Endothelial cell of umbilical vein (primary cell): ENCODE measurements around the gene SNAI3. TPM values are rescaled to one million over a fixed set of nuclear protein-coding genes. Genes with fewer than 3 reads are reported as not detected.

Experiments
- BruUV-seq: library from RNA; stranded (reverse); fragments of 400-500 nt; replicated peaks from 2 replicates; lab custom pipeline; 2021; lab: Mats Ljungman, UMichigan
- CTCF ChIA-PET: fragments of 300-600, 350-600 bp; sonication (Branson Sonifier 250); formaldehyde crosslinking; loops from one replicate; lab custom pipeline; 2021; ENCODE audit warnings: antibody characterized with exemption, inconsistent platforms; lab: Charles Lee
- POLR2A ChIA-PET: fragments of 300-600, 350-600 bp; sonication (Branson Sonifier 250); formaldehyde crosslinking; loops from one replicate; lab custom pipeline; 2021; ENCODE audit warnings: antibody characterized with exemption, inconsistent platforms; lab: Charles Lee
- DNase-seq: peaks from one replicate; pipeline ENCODE4 v3.0.0-alpha.2; 2011; ENCODE audit warnings: low read depth, low spot score
- FAIRE-seq: peaks from 2 replicates; lab custom pipeline; 2011; peaks lifted over from hg19 to GRCh38; lab: Jason Lieb, UNC
- H2AFZ ChIP-seq: 2 replicates; pipeline ENCODE4 v1.6.0; 2012; ENCODE audit warnings: low read depth, low read length, control low read depth, inconsistent platforms
- H3K27ac ChIP-seq: 2 replicates; pipeline ENCODE4 v1.5.1; 2011; ENCODE audit warnings: low read depth, mild to moderate bottlenecking, control low read depth, low read length, moderate library complexity; ENCODE audit not compliant: insufficient read depth
- H3K27me3 ChIP-seq, 2 experiments: 2 replicates each; pipeline versions ENCODE4 v1.6.0 to v1.6.1; 2011; ENCODE audit warnings: low read length in 2 of 2, mixed read lengths in 1 of 2; ENCODE audit not compliant: control insufficient read depth in 2 of 2, insufficient read depth in 2 of 2
- H3K36me3 ChIP-seq, 2 experiments: 2 replicates in 1 of 2; 3 replicates in 1 of 2; pipeline ENCODE4 v1.5.1; 2011; ENCODE audit warnings: low read length in 2 of 2, mild to moderate bottlenecking in 1 of 2, moderate library complexity in 1 of 2; ENCODE audit not compliant: control insufficient read depth in 2 of 2, insufficient read depth in 2 of 2; ENCODE audit errors: extremely low read depth in 1 of 2
- H3K4me1 ChIP-seq: 3 replicates; pipeline ENCODE4 v1.5.1; 2011; ENCODE audit warnings: mild to moderate bottlenecking, low read length; ENCODE audit not compliant: control insufficient read depth, insufficient read depth; ENCODE audit errors: extremely low read depth
- H3K4me2 ChIP-seq: 2 replicates; pipeline ENCODE4 v1.6.1; 2011; ENCODE audit warnings: low read length, control low read depth, mixed read lengths; ENCODE audit not compliant: insufficient read depth
- H3K4me3 ChIP-seq, 3 experiments: fragments of 200-600 bp in 1 of 3; sonication (generic), shearing (Covaris generic) in 1 of 3; replicated peaks in 1 of 3; 2 replicates each; pipeline ENCODE4 v1.5.1; 2011 to 2016; ENCODE audit warnings: control low read depth in 3 of 3, low read length in 3 of 3, mild to moderate bottlenecking in 2 of 3, inconsistent platforms in 1 of 3, low read depth in 1 of 3, moderate library complexity in 1 of 3; ENCODE audit not compliant: insufficient read depth in 1 of 3
- H3K79me2 ChIP-seq: 2 replicates; pipeline ENCODE4 v1.6.0; 2012; ENCODE audit warnings: low read length, inconsistent platforms; ENCODE audit not compliant: control insufficient read depth, insufficient read depth
- H3K9ac ChIP-seq: replicated peaks from 2 replicates; pipeline ENCODE3; 2011; ENCODE audit warnings: low read length, control low read depth; ENCODE audit not compliant: insufficient read depth; ENCODE audit errors: extremely low read depth
- H3K9me1 ChIP-seq: replicated peaks from 3 replicates; pipeline ENCODE4 v1.6.0; 2011; ENCODE audit warnings: mild to moderate bottlenecking, low read length; ENCODE audit not compliant: control insufficient read depth, insufficient read depth; ENCODE audit errors: extremely low read depth
- H3K9me3 ChIP-seq: replicated peaks from 2 replicates; pipeline ENCODE4 v1.5.1; 2012; ENCODE audit warnings: low read length, inconsistent platforms; ENCODE audit not compliant: control insufficient read depth, insufficient read depth
- H4K20me1 ChIP-seq: replicated peaks from 2 replicates; pipeline ENCODE3; 2011; ENCODE audit warnings: mild to moderate bottlenecking, low read length; ENCODE audit not compliant: control insufficient read depth, insufficient read depth; ENCODE audit errors: extremely low read depth
- CTCF ChIP-seq, 2 donors: IDR thresholded peaks; 1 replicate in 1 of 2; 2 replicates in 1 of 2; pipeline ENCODE4 v1.5.1; 2011; ENCODE audit warnings: low read length in 2 of 2, mild to moderate bottlenecking in 2 of 2, moderate library complexity in 2 of 2, control low read depth in 1 of 2, inconsistent platforms in 1 of 2, low read depth in 1 of 2; ENCODE audit not compliant: insufficient read depth in 1 of 2; ENCODE audit errors: extremely low read depth in 1 of 2
- EZH2 ChIP-seq: IDR thresholded peaks from 2 replicates; pipeline ENCODE4 v1.6.1; 2012; ENCODE audit warnings: borderline replicate concordance, low read depth, mild to moderate bottlenecking, moderate library complexity, low read length, inconsistent platforms; ENCODE audit not compliant: severe bottlenecking
- FOS ChIP-seq: IDR thresholded peaks from 2 replicates; pipeline ENCODE4 v1.6.1; 2011; ENCODE audit warnings: mild to moderate bottlenecking, low read length, moderate library complexity, borderline replicate concordance; ENCODE audit not compliant: insufficient read depth
- GATA2 ChIP-seq: IDR thresholded peaks from 2 replicates; pipeline ENCODE4 v1.7.0; 2011; ENCODE audit warnings: low read depth, mild to moderate bottlenecking, moderate library complexity, mixed read lengths, low read length; ENCODE audit not compliant: insufficient read length, insufficient read depth
- JUN ChIP-seq: IDR thresholded peaks from 2 replicates; pipeline ENCODE4 v1.6.1; 2011; ENCODE audit warnings: borderline replicate concordance, low read depth; ENCODE audit not compliant: insufficient read length, insufficient read depth
- MYC ChIP-seq: IDR thresholded peaks from one replicate; pipeline ENCODE4 v1.6.1; 2011; ENCODE audit warnings: mild to moderate bottlenecking, low read depth, low read length
- POLR2A ChIP-seq: IDR thresholded peaks from 2 replicates; pipeline ENCODE4 v1.6.1; 2012; ENCODE audit warnings: low read depth, mild to moderate bottlenecking, control low read depth, low read length
- POLR2AphosphoS5 ChIP-seq: IDR thresholded peaks from 2 replicates; pipeline ENCODE4 v1.6.1; 2012; ENCODE audit warnings: low read depth, mild to moderate bottlenecking, control low read depth, low read length, moderate library complexity; ENCODE audit not compliant: insufficient read depth
- dilution Hi-C: fragments of 300-500 bp; cut with MboI; formaldehyde crosslinking; loops from one replicate; pipeline ENCODE4 v1.15.0; 2019; ENCODE audit warnings: low sequenced_read_pairs; ENCODE audit not compliant: extremely low pct_ligation_motif_present
- intact Hi-C: fragments of 100-400 bp; cut with micrococcal nuclease; formaldehyde crosslinking; loops from one replicate; pipeline ENCODE4 v1.10.0; 2022
- polyA plus RNA-seq, 4 experiments: library from polyadenylated mRNA; depleted of rRNA in 3 of 4; stranded (reverse) in 3 of 4; unstranded in 1 of 4; fragments of >200 nt; gene quantifications; 2 replicates each; pipeline versions ENCODE4 v1.2.1 to v1.2.3, GENCODE V29; 2011 to 2012; ENCODE audit warnings: missing spikeins in 1 of 4
- total RNA-seq: library from RNA; stranded (reverse); gene quantifications from 2 replicates; pipeline ENCODE4 v1.2.3, GENCODE V29; 2021
- TF ChIP-seq, protein P1 (sequence below): IDR thresholded peaks from 2 replicates; pipeline ENCODE4 v1.6.1; 2011; ENCODE audit not compliant: insufficient read depth, insufficient read length

SNAI3 gene
- total and polyA plus RNA-seq, 2 donors (not counting 3 experiments of a cell fraction or from before 2014, with no cell fraction given) = 0.30 to 0.31 TPM

DNA sequence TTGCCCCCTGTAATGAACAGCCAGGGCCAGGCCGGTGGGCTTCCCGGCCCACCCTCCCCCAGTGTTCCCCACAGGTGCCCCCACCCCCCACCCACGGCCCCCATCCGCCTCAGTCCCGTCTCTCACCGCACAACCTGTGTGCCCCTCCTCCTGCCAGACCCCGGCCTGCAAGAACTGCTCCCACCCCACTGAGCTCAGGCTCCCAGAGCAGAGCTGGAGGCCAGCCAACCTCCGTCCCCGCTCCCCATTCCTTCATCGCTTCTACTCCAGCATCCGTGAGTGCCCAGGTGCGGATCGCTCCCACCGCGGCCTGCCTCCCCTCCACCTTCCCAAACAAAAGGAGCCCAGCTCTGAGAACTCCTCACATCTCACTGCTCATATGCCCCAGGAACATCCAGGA lies 27.6 kb downstream of the SNAI3 start:
- TF ChIP-seq, protein P1, sequence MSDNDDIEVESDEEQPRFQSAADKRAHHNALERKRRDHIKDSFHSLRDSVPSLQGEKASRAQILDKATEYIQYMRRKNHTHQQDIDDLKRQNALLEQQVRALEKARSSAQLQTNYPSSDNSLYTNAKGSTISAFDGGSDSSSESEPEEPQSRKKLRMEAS = no peak
- no peak for TF ChIP-seq JUN
- TF ChIP-seq GATA2 = no peak
- no peak for TF ChIP-seq FOS
- no peak for TF ChIP-seq MYC
- TF ChIP-seq EZH2 = no peak
- no peak for TF ChIP-seq POLR2AphosphoS5
- TF ChIP-seq CTCF (IDR thresholded peaks at IDR 0.05; ENCODE audit: extremely low read depth in 1 of 2, insufficient read depth in 1 of 2, low read depth in 1 of 2, low read length in 2 of 2) = no peak
- TF ChIP-seq POLR2A = no peak
- peaks cover 37% of the 10 kb centered on the region for H3K79me2 ChIP-seq
- intact Hi-C loops (no loop called here), dilution Hi-C loops (no loop called here)
- no peaks in the 10 kb centered on the region for H3K9me1 ChIP-seq
- no peaks in the 10 kb centered on the region for H4K20me1 ChIP-seq
- DNase-seq (no peak), FAIRE-seq (no peak)
- ChIA-PET CTCF (no interaction called here), POLR2A (no interaction called here)
- peaks cover 4% of the 10 kb centered on the region for H3K4me1 ChIP-seq
- peaks cover 7 to 15% of the 10 kb centered on the region in 2 experiments for H3K36me3 ChIP-seq
- H3K4me2 ChIP-seq = no peak overlapping the region
- H3K27ac ChIP-seq = no peak overlapping the region
- no peak overlapping the region for H3K9ac ChIP-seq
- H3K9me3 ChIP-seq = no peaks in the 10 kb centered on the region
- H2AFZ ChIP-seq = no peak overlapping the region
- no peaks in the 10 kb centered on the region for H3K27me3 ChIP-seq
- no peak overlapping the region for H3K4me3 ChIP-seq
- BruUV-seq = no TSS peak
